Activated T-cell treated with anti-CD3 and anti-CD28 coated beads for 24 hours (primary cell): ENCODE results near the gene CSTPP1.
A peak's percentile ranks its signal among the peaks of the same experiment; 100 is the strongest.
"Not testable (repeated sequence)": the region's sequence is repeated elsewhere in the genome, so short reads cannot be mapped to it uniquely, and the experiment has no call there.

Source experiments
- DNase-seq: peaks from one replicate; pipeline ENCODE4 v3.0.0-alpha.2; 2020; ENCODE audit warnings: low read depth

Gene CSTPP1

DNA sequence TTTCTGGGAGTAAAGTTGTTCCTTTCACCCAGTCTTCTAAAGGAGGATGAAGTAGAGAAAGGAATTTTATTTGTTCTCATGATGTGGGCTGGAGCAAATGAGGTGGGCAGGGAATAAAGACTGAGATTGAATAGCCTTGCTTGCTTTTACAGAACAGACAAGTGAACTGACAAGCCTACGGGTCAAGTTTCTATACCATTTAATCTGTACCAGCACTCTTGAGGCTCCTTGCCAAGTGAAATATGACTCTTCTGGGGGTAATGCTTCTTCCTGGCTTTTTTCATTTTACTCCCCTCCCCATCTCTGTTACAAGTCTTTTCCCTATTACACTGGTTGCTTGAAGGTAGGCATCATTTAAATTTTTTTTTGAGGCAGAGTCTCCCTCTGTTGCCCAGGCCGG, 54.8 kb downstream of the CSTPP1 start:
- DNase-seq, result no peak

- not testable (repeated sequence) for DNase-seq
Measured at GRCh38 chr11:46992386-46992785, 55.8 kb downstream of the CSTPP1 start.

DNA sequence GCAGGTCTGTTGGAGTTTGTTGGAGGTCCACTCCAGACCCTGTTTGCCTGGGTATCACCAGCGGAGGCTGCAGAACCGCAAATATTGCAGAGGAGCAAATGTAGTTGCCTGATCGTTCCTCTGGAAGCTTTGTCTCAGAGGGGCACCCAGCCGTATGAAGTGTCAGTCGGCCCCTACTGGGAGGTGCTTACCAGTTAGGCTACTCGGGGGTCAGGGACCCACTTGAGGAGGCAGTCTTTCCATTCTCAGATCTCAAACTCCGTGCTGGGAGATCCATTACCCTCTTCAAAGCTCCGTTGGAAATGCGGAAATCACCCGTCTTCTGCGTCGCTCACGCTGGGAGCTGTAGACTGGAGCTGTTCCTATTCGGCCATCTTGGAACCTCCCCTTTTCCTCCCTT, 61.2 kb downstream of the CSTPP1 start:
- DNase-seq, result not testable (repeated sequence)

- no peak for DNase-seq
Measured at GRCh38 chr11:46999217-46999616, 62.7 kb downstream of the CSTPP1 start.

DNA sequence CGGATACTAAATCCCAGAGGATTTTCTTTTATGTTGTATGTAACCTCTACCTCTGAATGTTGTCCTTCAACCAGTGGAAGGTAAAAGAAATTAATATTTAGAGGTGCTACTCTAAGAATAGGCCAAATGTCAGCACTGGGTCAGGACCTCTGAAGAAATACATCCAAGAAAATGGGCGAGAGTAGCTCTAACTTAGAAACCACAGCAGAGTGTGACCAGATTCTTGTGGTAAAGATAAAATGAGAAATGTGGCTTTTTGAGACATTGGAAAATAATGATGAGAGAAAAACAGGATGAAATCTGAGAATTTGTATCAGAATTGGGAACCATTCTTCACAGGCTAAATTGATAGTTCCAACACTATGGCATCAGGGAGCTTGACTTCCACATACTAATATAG, 63.5 kb downstream of the CSTPP1 start:
- no peak for DNase-seq

DNA sequence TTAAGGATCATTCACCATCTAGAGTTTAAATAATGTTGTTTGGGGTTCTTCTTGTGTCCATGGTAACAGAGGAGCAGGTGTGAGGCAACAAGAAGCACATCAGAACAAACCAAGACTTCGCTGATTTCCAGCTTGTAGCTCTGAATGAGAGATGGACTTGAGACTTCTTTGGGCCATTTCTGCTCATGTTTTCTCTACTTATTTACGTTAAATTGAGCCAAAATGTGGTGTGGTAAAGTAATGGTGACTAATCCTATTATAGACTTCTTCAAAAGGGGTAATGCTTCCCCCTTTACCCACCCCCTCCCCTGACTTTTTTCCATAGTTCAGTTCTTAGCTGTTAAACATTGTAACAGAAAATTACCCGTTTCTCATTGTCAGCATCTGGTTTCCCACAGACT, 65.2 kb downstream of the CSTPP1 start:
- DNase-seq, result no peak

GRCh38 chr11:47002390-47002789, 65.8 kb downstream of the CSTPP1 start:
- DNase-seq, result no peak

GRCh38 chr11:47003180-47003877, 66.8 kb downstream of the CSTPP1 start:
- peak; percentile 2 for DNase-seq

- DNase-seq, result no peak
Measured at GRCh38 chr11:47004595-47005033, 68.1 kb downstream of the CSTPP1 start.

DNA sequence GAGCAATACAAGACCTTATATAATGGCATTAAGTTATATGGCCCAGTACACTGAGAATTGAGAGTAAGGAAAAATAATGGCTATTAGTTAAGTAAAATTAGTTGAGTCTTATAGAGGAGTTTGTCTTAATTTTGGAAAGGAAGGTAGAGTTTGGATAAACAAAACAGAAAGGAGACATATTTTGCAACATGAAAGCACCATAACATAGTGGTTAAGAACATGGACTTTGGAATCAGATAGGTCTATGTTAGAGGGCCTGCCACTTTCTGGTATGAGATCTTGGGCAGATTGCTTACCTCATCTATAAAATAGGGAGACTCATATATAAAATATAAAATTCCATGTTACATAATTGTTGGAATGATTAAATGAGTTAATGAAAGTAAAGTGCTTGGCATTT, 68.9 kb downstream of the CSTPP1 start:
- DNase-seq, result no peak

DNA sequence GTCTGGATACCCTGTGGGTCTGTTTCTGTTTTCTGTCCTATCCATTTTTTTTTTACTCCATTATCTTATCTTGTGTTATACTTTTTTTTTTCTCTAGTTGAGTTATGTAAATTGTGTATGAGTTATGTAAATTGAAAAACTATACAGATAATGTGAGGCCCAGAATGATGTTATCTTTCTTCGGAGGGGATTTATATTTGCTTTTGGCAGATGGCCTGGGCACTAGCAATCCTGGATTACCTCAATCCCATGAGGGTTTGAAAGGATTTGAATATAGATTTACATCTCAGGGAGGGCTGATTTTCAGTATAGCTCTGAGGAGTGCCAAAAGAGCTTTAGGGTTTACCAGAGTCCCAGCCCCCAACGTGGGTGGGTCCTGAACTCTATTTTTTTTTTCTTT, 71.0 kb downstream of the CSTPP1 start:
- DNase-seq, result no peak

GRCh38 chr11:47010179-47010578, 73.6 kb downstream of the CSTPP1 start:
- no peak for DNase-seq

DNA sequence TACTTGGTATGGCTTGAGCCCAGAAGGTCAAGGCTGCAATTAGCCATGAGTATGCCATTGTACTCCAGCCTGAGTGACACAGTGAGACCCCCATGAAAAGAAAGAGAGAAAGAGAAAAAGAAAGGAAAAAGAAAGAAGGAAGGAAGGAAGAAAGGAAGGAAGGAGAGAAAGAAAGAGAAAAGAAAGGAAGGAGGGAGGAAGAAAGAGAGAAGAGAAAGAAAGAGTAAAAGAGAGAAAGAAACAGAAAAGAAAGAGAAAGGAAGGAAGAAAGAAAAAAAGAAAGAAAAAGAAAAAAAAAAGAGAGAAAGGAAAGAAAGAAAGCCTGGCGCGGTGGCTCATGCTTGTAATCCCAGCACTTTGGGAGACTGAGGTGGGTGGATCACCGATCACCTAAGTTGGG, 77.5 kb downstream of the CSTPP1 start:
- no peak for DNase-seq

DNA sequence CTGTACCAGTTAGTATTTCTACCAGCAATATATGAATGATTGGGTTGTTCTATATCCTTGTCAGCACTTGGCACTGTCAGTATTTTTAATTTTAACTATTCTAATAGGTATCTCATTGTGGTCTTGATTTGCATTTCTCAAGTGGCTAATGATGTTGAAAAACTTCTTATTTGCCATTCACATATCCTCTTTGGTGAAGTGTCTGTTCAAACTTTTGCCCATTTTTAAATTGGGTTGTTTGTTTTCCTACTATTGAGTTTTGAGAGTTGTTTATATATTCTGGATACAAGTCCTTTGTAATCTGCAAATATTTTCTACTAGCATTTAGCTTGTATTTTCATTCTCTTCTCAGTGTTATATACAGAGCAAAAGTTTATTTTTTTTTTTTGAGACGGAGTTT, 82.1 kb downstream of the CSTPP1 start:
- DNase-seq, result no peak

- DNase-seq, result no peak
Measured at GRCh38 chr11:47020793-47021526, 84.4 kb downstream of the CSTPP1 start.

DNA sequence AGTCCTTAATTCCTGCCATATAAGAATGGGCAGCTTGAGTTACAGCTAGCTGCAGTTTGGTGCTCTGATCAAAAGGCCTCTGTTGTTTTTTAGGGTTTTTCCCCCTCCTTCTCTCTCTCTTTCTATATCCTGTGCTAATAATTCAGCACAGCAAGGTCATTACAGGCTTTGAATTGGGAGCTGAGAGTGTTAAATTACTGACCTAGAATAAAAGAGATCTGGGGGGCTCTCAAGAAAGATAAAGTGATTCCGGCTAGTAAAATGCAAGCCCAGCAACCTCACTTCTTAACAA, 84.9 kb downstream of the CSTPP1 start:
- no peak for DNase-seq

DNA sequence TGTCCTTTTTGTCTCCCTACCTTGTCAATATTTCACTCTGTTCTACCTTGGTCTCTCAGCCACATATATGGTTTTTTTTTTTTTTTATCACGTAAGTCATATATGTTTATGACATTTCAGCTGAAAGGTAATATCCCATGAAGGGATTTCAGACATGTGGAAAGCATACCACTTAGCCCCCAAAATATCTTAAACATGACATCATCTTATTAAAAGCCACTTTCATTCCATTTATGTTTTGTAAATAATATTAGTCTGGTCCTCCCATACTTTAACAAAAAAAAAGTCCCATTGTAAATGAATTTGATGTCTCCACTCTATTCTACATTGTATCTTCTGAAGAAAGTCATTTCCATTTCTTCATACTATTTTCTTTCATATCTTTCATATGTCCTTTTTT, 85.4 kb downstream of the CSTPP1 start:
- DNase-seq, result no peak

- DNase-seq, result no peak
Measured at GRCh38 chr11:47028195-47029093, 91.9 kb downstream of the CSTPP1 start.

DNA sequence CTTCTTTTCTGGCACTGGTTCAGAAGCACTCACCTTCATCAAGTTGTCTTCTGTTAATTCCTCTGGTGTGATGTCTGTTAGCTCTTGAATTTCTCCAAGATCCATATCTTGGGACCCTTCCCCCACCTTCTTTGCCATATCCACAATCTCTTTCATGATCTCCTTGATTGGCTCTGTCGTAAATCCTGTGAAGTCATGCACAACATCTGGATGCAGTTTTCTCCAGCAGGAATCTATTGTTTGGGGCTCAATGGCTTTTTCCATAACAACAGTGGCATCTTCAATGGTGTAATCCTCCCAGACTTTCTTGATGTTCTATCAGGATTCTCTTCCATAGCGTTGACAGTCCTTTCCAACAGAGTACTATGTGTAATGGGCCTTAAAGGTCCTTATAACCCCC, 96.9 kb downstream of the CSTPP1 start:
- no peak for DNase-seq

GRCh38 chr11:47034091-47034490, 97.5 kb downstream of the CSTPP1 start:
- no peak for DNase-seq

DNA sequence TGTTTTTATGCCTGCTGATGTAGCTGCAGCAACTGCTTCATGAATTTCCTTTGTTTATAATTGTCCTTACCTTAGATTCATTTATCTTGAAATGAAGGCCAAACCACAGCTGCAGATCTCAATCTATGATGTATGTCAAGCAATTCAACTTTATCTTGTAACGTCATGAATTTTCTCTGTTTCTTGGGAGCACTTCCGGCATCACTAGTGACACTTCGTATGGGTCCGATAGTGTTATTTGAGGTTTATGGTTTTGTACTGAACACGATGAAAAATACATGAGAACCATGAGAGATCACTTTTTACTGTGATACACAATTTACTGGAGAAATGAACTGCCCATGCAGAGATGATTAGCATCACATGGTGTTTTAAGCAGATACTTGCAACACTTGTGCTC, 98.5 kb downstream of the CSTPP1 start:
- DNase-seq, result no peak

DNA sequence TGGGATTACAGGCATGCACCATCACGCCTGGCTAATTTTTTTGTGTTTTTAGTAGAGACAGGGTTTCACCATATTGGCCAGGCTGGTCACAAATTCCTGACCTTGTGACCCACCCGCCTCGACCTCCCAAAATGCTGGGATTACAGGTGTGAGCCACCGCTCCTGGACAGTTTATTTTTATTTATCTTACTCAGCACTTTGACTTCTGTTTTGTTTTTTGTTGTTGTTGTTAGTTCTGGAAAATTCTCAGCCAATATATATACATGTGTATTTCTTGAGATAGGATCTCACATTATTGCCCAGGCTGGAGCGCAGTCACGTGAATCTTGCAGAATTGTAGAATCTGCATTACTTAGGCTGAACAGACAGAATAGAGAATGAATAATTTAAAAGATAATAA, 107.6 kb downstream of the CSTPP1 start:
- DNase-seq, result no peak

GRCh38 chr11:47047972-47048371, 111.4 kb downstream of the CSTPP1 start:
- DNase-seq, result no peak
